Testis (tissue), 3 donors: Measurements from ENCODE around the gene TAX1BP1. TPM values are rescaled to one million over a fixed set of nuclear protein-coding genes. Genes with fewer than 3 reads are reported as not detected.
"Not testable (repeated sequence)": the region's sequence is repeated elsewhere in the genome, so short reads cannot be mapped to it uniquely, and the experiment has no call there.

ENCODE experiments used
- DNase-seq: peaks from one replicate; pipeline ENCODE4 v3.0.0-alpha.2; 2019
- H3K27ac ChIP-seq, 2 donors: fragments of 200-600 bp; sonication (generic); one replicate each; pipeline ENCODE4 v1.5.1; 2019
- H3K27me3 ChIP-seq: fragments of 200-600 bp; sonication (generic); one replicate; pipeline ENCODE4 v1.5.1; 2019
- H3K36me3 ChIP-seq: fragments of 200-600 bp; sonication (generic); one replicate; pipeline ENCODE4 v1.5.1; 2017; ENCODE audit warnings: low read depth; ENCODE audit errors: missing control alignments
- H3K4me1 ChIP-seq: fragments of 200-600 bp; sonication (generic); one replicate; pipeline ENCODE4 v1.5.1; 2019
- H3K4me3 ChIP-seq, 2 donors: fragments of 200-600 bp; sonication (generic); one replicate each; pipeline ENCODE4 v1.5.1; 2017 to 2019
- H3K9me3 ChIP-seq: fragments of 200-600 bp; sonication (generic); one replicate; pipeline ENCODE4 v1.5.1; 2017
- CTCF ChIP-seq, 3 experiments: fragments of 450-650 bp in 2 of 3; fragments of 200-600 bp in 1 of 3; sonication (generic) in 1 of 3; IDR thresholded peaks; one replicate each; pipeline ENCODE4 v1.5.1; 2016 to 2019; ENCODE audit warnings: antibody characterized with exemption in 3 of 3, mild to moderate bottlenecking in 2 of 3, moderate library complexity in 1 of 3
- POLR2A ChIP-seq: fragments of 450-650 bp; IDR thresholded peaks from one replicate; pipeline ENCODE4 v1.6.1; 2017; ENCODE audit warnings: antibody characterized with exemption, mild to moderate bottlenecking, moderate library complexity
- WGBS, 2 donors: methylation state at CpG; one replicate each; pipeline ENCODE4 v1.1.5; 2018; 5-methylcytosine and 5-hydroxymethylcytosine counted together
- intact Hi-C: fragments of 100-400 bp; cut with DNase I; formaldehyde crosslinking; loops from one replicate; pipeline ENCODE4 v1.15.1; 2023; ENCODE audit warnings: low total_unique reads
- polyA plus RNA-seq: library from polyadenylated mRNA; stranded (reverse); fragments of 350-450 nt; fragmentation: Illumina TruSeq; extraction: RNeasy Lipid Tissue Mini Kit (QIAGEN cat#74804); gene quantifications from one replicate; pipeline ENCODE4 v1.2.3, GENCODE V29; 2014; ENCODE audit warnings: low read depth, low replicate concordance; ENCODE audit not compliant: insufficient read depth
- total RNA-seq, 2 donors: library from RNA; depleted of rRNA; stranded (reverse); fragments of >200 nt; gene quantifications; one replicate each; pipeline ENCODE4 v1.2.3, GENCODE V29; 2016

The TAX1BP1 gene
- total and polyA plus RNA-seq, 3 donors from 2014 or later = 36.8 to 155 (median 154) TPM

- WGBS, 2 donors = 3 to 4% methylated on average over 17 of the region's 17 CpGs
- Histone ChIP-seq H3K4me3 (peak overlapping the region; percentile 92 to 99), H3K9me3 (no peaks in the 10 kb centered on the region), H3K36me3 (no peaks in the 10 kb centered on the region), H3K27ac (peak overlapping the region; percentile 94), H3K27me3 (no peaks in the 10 kb centered on the region), H3K4me1 (peaks cover 14% of the 10 kb centered on the region)
- TF ChIP-seq CTCF (IDR thresholded peaks at IDR 0.05) = no peak
- DNase-seq = no peak
- intact Hi-C loops = no loop called here
Observed at GRCh38 chr7:27739301-27739908, 557 bp upstream of the TAX1BP1 start.

- intact Hi-C loops = loop anchor here (10.0 kb wide), 1 partner anchor 354 kb away; no protein-coding TSS in a partner anchor
- TF ChIP-seq CTCF (IDR thresholded peaks at IDR 0.05) (no peak), POLR2A (no peak)
- DNase-seq = peak; percentile 92
- no peaks in the 10 kb centered on the region for H3K9me3 ChIP-seq
- H3K36me3 ChIP-seq = no peaks in the 10 kb centered on the region
- H3K4me3 ChIP-seq = peak overlapping the region; percentile 92 to 99
- H3K4me1 ChIP-seq = peaks cover 25% of the 10 kb centered on the region
- H3K27me3 ChIP-seq = no peaks in the 10 kb centered on the region
- peak overlapping the region; percentile 94 for H3K27ac ChIP-seq
- 0% methylated on average over 23 to 49 of the region's 49 CpGs for WGBS, 2 donors
Observed at GRCh38 chr7:27740449-27741086, 606 bp downstream of the TAX1BP1 start.

- not testable (repeated sequence) for H3K27me3 ChIP-seq, H3K4me3 ChIP-seq, H3K9me3 ChIP-seq, H3K36me3 ChIP-seq, DNase-seq
- intact Hi-C loops = loop anchor here (10.0 kb wide), 1 partner anchor 353 kb away; no protein-coding TSS in a partner anchor
- WGBS, 2 donors = 48 to 64% methylated on average over 8 to 11 of the region's 11 CpGs
- H3K4me1 ChIP-seq = peaks cover 37% of the 10 kb centered on the region
- peak overlapping the region; percentile 31 to 46 for H3K27ac ChIP-seq
Observed at GRCh38 chr7:27742091-27742710, 2.2 kb downstream of the TAX1BP1 start.

- peak; percentile 71 for DNase-seq
- Histone ChIP-seq H3K27ac (peak overlapping the region; percentile 35 to 68), H3K9me3 (no peaks in the 10 kb centered on the region), H3K4me1 (peaks cover 47% of the 10 kb centered on the region), H3K4me3 (no peak overlapping the region), H3K36me3 (no peaks in the 10 kb centered on the region), H3K27me3 (no peaks in the 10 kb centered on the region)
- TF ChIP-seq POLR2A (no peak), CTCF (IDR thresholded peaks at IDR 0.05) (peak; percentile 65 to 91 (median 81))
- intact Hi-C loops = loop anchor here (10.0 kb wide), 1 partner anchor 350 kb away; no protein-coding TSS in a partner anchor
- 17 to 19% methylated on average over 2 of the region's 2 CpGs for WGBS, 2 donors
Observed at GRCh38 chr7:27745064-27745583, 5.2 kb downstream of the TAX1BP1 start.

GRCh38 chr7:27746486-27746885, 6.5 kb downstream of the TAX1BP1 start:
- intact Hi-C loops = loop anchor here (10.0 kb wide), 1 partner anchor 348 kb away; no protein-coding TSS in a partner anchor
- peak overlapping the region; percentile 46 to 68 for H3K27ac ChIP-seq
- H3K27me3 ChIP-seq = no peaks in the 10 kb centered on the region
- TF ChIP-seq POLR2A (no peak), CTCF (IDR thresholded peaks at IDR 0.05) (no peak)
- H3K36me3 ChIP-seq = no peaks in the 10 kb centered on the region
- DNase-seq = no peak
- H3K9me3 ChIP-seq = no peaks in the 10 kb centered on the region
- peaks cover 46% of the 10 kb centered on the region for H3K4me1 ChIP-seq
- H3K4me3 ChIP-seq = no peak overlapping the region
